H54 (cell line): ENCODE data around the gene AIF1L.

ENCODE experiments used
- DNase-seq: peaks from one replicate; pipeline ENCODE4 v3.0.0; 2011; ENCODE audit warnings: low spot score, mixed read lengths; ENCODE audit not compliant: insufficient read length
- FAIRE-seq: peaks from 3 replicates; lab custom pipeline; 2011; peaks lifted over from hg19 to GRCh38; lab: Jason Lieb, UNC
- POLR2A ChIP-seq: IDR thresholded peaks from 2 replicates; pipeline ENCODE4 v1.6.1; 2011; ENCODE audit warnings: low read depth, mild to moderate bottlenecking, low read length

The AIF1L gene

DNA sequence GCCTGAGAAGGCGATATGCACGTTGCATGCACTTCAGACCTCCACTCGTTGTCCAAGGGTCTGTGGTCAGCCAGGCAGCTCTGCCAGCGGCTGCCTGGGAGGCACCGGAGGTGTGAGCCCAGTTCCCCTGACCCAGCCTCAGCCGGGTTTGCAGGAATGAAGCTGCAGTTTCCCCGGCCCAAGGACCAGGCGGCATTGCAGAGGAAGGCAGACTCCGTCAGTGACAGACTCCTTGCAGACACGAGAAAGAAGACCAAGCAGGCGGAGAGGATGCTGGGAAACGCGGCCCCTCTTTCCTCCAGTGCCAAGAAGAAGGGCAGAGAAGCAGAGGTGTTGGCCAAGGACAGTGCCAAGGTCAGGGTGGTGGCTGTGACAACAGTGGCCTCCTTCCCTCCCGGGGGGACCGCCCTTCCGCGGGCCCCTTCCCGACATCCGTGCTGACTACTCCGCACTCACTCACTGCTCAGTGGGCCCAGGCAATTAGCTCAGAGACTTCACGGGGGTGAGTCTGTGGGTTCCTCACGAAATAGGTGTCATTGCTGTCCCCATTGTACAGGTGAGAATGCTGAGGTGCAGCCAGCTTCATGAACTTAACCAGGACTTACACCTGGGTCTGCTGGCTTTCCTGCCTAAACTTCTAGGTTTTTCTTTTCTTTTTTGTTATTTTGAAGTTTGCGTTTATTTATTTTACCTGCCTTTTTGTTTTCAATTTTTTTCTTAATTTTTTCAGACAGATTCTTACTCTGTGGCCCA lies 10.8 kb upstream of the AIF1L start:
- FAIRE-seq, result no peak
- no peak for DNase-seq
- TF ChIP-seq POLR2A, result no peak

- no peak for DNase-seq
- TF ChIP-seq POLR2A, result no peak
- no peak for FAIRE-seq
Measured at GRCh38 chr9:131087354-131087893, 8.9 kb upstream of the AIF1L start.

GRCh38 chr9:131090025-131090787 lies 6.1 kb upstream of the AIF1L start:
- DNase-seq (no peak), FAIRE-seq (no peak)
- no peak for TF ChIP-seq POLR2A

- TF ChIP-seq POLR2A, result no peak
- FAIRE-seq (no peak), DNase-seq (no peak)
Measured at GRCh38 chr9:131091352-131091992, 4.9 kb upstream of the AIF1L start.

DNA sequence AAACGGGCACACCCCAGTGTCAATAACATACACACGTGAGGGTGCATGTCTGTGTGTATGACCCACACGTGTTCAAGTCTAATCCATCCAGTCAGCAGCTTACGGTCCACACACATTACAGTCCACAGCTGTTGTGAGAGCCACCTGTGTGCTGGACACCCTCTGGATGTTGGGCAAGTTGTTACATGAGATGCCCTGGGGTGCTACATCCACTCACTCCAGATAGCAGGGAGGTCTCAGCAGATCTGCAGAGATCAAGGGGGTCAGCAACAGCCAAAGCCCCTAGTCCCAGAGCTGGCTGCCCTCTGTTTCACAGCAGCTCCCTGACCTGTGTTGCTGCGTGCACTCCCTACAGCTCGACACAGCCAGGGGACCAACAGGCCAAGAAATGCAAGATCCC lies 4.3 kb upstream of the AIF1L start:
- FAIRE-seq (no peak), DNase-seq (no peak)
- TF ChIP-seq POLR2A, result no peak

DNA sequence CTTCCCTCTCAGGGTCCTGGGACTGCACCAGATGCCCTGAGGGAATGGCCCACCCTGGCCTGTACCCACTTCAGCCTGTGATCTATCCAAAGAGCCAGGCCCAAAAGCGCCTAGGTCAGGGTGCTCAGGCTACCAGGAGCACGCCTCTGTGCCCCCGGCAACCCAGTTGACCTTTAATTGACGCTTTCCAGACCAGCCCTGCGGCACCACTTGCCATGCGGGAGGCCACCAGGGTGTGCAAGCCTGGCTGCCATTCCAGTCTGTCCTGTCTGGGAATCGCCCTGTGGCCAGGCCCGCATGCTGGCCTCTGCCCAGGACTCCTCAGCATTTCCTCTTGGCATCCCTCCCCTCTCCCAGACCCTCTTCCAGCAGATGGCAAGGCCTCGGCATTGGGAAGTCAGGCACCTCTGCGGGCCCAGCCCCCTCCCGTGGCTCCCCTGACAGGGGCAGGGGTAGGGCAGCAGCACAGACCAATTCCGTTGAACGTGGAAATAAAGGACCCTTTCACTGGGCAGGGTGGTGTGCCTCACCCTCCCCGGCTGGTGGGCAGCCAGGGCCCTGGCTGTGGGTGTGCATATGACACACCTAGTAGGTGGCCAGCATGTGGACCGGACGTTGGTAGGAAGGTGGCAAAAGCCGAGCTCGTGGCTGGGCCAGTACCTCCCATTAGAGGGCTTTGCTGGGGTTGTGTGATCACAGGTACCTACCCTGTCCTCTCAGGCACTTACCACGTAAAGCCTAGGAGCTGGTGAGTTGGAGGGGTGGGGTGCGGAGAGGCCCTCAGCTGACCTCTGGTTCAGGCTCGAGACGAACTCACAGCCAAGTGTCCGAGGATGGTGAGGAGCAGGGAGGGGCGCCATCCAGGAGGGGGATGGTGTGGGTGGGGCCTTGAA lies 3.5 kb upstream of the AIF1L start:
- FAIRE-seq (no peak), DNase-seq (no peak)
- TF ChIP-seq POLR2A, result no peak

DNA sequence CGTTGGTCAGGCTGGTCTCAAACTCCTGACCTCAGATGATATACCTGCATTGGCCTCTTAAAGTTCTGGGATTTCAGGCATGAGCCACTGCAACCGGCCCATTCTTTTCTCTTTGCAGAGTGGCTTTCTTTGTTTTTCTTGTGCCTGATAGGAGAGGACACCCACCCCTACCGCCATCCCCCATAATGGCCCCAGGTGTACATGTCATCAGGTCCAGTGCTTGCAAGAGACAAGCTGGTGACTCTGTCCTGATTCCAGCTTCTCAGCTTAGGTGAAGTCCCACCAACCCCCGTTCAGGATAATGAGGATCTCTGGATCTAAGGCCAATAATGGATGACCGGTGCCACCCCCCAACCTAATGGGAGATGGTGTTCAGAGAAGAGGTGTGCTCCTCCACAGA lies 2.3 kb upstream of the AIF1L start:
- no peak for FAIRE-seq
- no peak for TF ChIP-seq POLR2A

GRCh38 chr9:131094622-131095021 lies 1.7 kb upstream of the AIF1L start:
- TF ChIP-seq POLR2A, result no peak
- no peak for FAIRE-seq
- no peak for DNase-seq

More for the DNA sequence above, 2.3 kb upstream of the AIF1L start:
- DNase-seq, result no peak

DNA sequence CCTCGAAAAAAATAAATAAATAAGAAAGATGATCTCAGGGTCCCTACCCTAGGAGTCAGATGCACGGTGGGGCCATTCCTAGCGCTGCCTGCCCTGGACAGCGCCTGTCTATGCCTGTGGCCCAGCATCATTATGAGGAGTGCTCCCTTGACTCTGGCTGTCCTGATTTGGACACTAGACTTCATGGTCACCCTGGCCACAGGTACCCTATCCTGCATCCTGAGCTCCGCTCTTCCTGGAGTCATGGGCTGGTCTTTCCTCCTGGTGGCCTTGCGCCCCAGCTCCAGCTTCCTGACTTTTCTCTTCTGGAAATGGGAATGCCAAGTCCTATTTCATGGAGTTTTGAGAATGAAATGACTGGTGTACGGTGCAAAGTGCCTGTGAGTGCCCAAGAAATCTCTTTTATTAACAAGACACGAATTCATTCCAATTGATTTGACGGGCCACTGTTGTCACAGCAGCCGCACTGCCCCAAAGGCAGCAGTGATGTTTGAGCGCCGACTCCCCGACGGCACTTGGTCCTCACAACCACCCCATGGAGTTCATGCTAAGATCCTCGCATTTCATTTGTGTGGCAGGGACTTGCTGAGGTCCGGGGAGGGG lies 564 bp upstream of the AIF1L start:
- no peak for TF ChIP-seq POLR2A
- no peak for DNase-seq
- no peak for FAIRE-seq

DNA sequence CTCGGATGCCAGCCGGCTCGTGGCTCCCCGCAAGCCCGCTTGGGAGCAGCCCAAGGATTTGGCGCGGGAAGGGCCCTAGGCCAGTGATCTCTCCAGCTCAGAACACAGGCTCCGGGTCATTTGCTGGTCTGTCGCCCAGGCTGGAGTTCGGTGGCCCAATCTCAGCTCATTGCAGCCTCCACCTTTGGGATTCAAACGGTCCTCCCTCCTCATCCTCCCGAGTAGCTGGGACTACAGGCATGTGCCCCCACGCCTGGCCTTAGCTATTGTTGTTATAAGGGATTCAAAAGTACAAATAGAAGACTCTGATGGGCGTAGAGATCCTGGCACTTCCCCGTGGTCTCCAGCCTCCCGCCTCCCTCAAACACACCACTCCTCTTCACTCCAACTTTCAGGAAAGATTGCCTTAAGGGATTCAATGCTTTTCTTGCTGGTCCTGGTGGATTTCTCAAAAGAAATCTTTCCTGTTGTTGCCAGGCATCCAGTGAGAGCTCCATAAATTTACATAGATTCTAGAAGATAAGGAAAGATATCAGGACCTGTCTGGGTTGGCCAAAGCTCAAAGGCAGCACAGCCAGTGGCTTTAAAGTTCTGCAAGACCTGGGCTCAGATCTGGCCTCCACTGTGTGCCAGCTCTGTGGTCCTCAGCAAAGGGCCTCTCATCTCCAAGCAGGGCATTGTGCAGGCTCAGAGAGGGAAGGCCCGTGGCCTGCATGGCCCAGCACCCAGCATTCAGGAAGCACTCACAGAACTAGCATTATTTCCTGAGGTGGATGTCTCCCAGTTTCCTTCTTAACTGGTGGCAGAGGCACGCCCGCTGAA lies 1.0 kb downstream of the AIF1L start:
- TF ChIP-seq POLR2A, result no peak
- FAIRE-seq, result no peak
- DNase-seq, result no peak

DNA sequence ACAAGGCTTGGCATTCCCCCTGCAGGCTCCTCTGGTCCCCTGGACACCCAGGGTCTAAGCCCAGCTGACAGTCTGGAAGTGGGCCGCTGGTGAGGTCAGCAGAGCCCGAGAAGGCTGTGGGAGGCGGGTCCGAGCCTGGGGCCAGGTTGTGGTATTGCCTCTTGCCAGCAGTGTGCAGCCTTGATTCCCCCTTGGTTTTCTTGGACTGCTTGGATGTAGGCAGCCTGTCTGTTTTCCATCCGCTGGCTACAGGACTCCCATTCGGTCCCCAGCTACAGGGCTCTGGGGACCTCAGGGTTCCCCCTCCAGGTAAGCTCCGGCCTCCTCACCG lies 1.6 kb downstream of the AIF1L start:
- no peak for TF ChIP-seq POLR2A
- DNase-seq (no peak), FAIRE-seq (no peak)
